Panc1 (cell line): ENCODE results near the gene EXPH5. TPM values are rescaled to one million over a fixed set of nuclear protein-coding genes. Genes with fewer than 3 reads are reported as not detected.

Experiments
- ATAC-seq: fragments of 200-7000 bp; cut with Tn5 transposase; 2 replicates; pipeline ENCODE4 v1.9.1; 2020; ENCODE audit warnings: mild to moderate bottlenecking, moderate library complexity
- BruUV-seq: library from RNA; stranded (reverse); fragments of 400-500 nt; replicated peaks from 2 replicates; lab custom pipeline; 2021; lab: Mats Ljungman, UMichigan
- CTCF ChIA-PET: fragments of 300-600 bp; sonication (Branson Sonifier 250); formaldehyde crosslinking; loops from one replicate; lab custom pipeline; 2022; ENCODE audit warnings: antibody characterized with exemption; lab: Charles Lee
- POLR2A ChIA-PET: fragments of 300-600 bp; sonication (Branson Sonifier 250); formaldehyde crosslinking; loops from one replicate; lab custom pipeline; 2022; ENCODE audit warnings: antibody characterized with exemption; lab: Charles Lee
- DNase-seq: peaks from one replicate; pipeline ENCODE4 v3.0.0-alpha.2; 2010; ENCODE audit warnings: low read depth, low spot score
- H3K27ac ChIP-seq: 2 replicates; pipeline ENCODE4 v1.5.1; 2011; ENCODE audit warnings: mild to moderate bottlenecking, low read length, inconsistent platforms
- H3K27me3 ChIP-seq: fragments of 200-500 bp; sonication (Bioruptor generic); 2 replicates; pipeline ENCODE4 v1.6.0; 2014; ENCODE audit warnings: low read length, inconsistent platforms; ENCODE audit not compliant: control insufficient read depth, insufficient read depth
- H3K36me3 ChIP-seq: fragments of 200-500 bp; sonication (Bioruptor generic); 2 replicates; pipeline ENCODE4 v1.5.1; 2014; ENCODE audit warnings: inconsistent platforms, mild to moderate bottlenecking, low read length, moderate library complexity; ENCODE audit not compliant: control insufficient read depth, insufficient read depth
- H3K4me1 ChIP-seq: 2 replicates; pipeline ENCODE4 v1.5.1; 2011; ENCODE audit warnings: inconsistent platforms, mild to moderate bottlenecking, low read length, moderate library complexity; ENCODE audit not compliant: control insufficient read depth, insufficient read depth
- H3K4me3 ChIP-seq, 2 experiments: 2 replicates each; pipeline ENCODE4 v1.5.1; 2011 to 2012; ENCODE audit warnings: low read depth in 2 of 2, low read length in 2 of 2, mild to moderate bottlenecking in 2 of 2, inconsistent platforms in 1 of 2, moderate library complexity in 1 of 2
- H3K9me3 ChIP-seq: fragments of 200-500 bp; sonication (Bioruptor generic); 2 replicates; pipeline ENCODE4 v1.5.1; 2014; ENCODE audit warnings: low read depth, mild to moderate bottlenecking, inconsistent platforms, low read length, moderate library complexity; ENCODE audit not compliant: control insufficient read depth, insufficient read depth
- CTCF ChIP-seq: fragments of 450-650 bp; IDR thresholded peaks from 2 replicates; pipeline ENCODE4 v1.5.1; 2017; ENCODE audit warnings: mild to moderate bottlenecking
- POLR2AphosphoS5 ChIP-seq: IDR thresholded peaks from 2 replicates; pipeline ENCODE4 v1.6.1; 2012; ENCODE audit warnings: mild to moderate bottlenecking, low read depth, low read length, moderate library complexity
- REST ChIP-seq, 2 experiments: IDR thresholded peaks; 2 replicates each; pipeline ENCODE4 v1.6.1; 2011 to 2012; ENCODE audit warnings: low read depth in 2 of 2, control low read depth in 1 of 2, low read length in 1 of 2, mild to moderate bottlenecking in 1 of 2, moderate library complexity in 1 of 2; ENCODE audit not compliant: insufficient read depth in 1 of 2
- SIN3A ChIP-seq: IDR thresholded peaks from 2 replicates; pipeline ENCODE4 v1.6.1; 2012; ENCODE audit warnings: low read depth, mild to moderate bottlenecking, low read length, moderate library complexity, borderline replicate concordance; ENCODE audit not compliant: insufficient read depth
- TCF7L2 ChIP-seq: IDR thresholded peaks from 2 replicates; pipeline ENCODE4 v1.6.1; 2011; ENCODE audit warnings: mild to moderate bottlenecking, low read depth, low read length, inconsistent platforms
- in situ Hi-C: cut with HindIII; loops from 2 replicates; pipeline ENCODE4 v1.10.0; 2016; ENCODE audit warnings: low sequenced_read_pairs, low pct_unique_long_range_greater_than_20kb
- intact Hi-C: fragments of 100-400 bp; cut with micrococcal nuclease; formaldehyde crosslinking; loops from one replicate; pipeline ENCODE4 v1.10.0; 2022; ENCODE audit not compliant: unreplicated experiment
- total RNA-seq: library from RNA; stranded (reverse); gene quantifications from one replicate; pipeline ENCODE4 v1.2.1, GENCODE V29; 2021; ENCODE audit not compliant: unreplicated experiment

The EXPH5 gene
- total RNA-seq, 1 experiment from 2014 or later, result 0.85 TPM

DNA sequence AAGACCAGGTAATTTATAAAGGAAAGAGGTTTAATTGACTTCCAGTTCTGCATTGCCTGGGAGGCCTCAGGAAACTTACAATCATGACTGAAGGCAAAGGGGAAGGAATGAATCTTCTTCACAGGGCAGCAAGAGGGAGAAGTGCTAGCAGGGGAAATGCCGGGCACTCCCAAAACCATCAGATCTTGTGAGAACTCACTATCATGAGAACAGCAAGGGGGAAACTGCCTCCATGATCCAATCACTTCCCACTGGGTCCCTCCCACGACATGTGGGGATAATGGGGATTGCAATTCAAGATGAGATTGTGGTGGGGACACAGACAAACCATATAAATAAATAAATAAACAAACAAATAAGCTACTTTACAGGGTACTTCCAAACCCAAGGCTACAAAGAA, 28.8 kb upstream of the EXPH5 start:
- no peak overlapping the region for H3K4me3 ChIP-seq
- ATAC-seq (no peak), DNase-seq (no peak)
- no TSS peak for BruUV-seq
- CTCF ChIA-PET, result no interaction called here
- no peaks in the 10 kb centered on the region for H3K4me1 ChIP-seq
- no peaks in the 10 kb centered on the region for H3K36me3 ChIP-seq
- no peaks in the 10 kb centered on the region for H3K9me3 ChIP-seq
- in situ Hi-C loops, result no loop called here
- POLR2A ChIA-PET, result no interaction called here
- no peak overlapping the region for H3K27ac ChIP-seq
- TF ChIP-seq SIN3A, result no peak
- TF ChIP-seq CTCF, result no peak
- TF ChIP-seq TCF7L2, result no peak
- TF ChIP-seq POLR2AphosphoS5, result no peak
- TF ChIP-seq REST (IDR thresholded peaks at IDR 0.05; ENCODE audit: insufficient read depth in 1 of 2, low read depth in 2 of 2, low read length in 1 of 2), result no peak
- intact Hi-C loops, result no loop called here
- peaks cover 3% of the 10 kb centered on the region; the same call in 1 of the 2 replicates for H3K27me3 ChIP-seq

GRCh38 chr11:108620958-108621772, 27.6 kb upstream of the EXPH5 start:
- TF ChIP-seq SIN3A (no peak), TCF7L2 (no peak), POLR2AphosphoS5 (no peak), REST (IDR thresholded peaks at IDR 0.05; ENCODE audit: insufficient read depth in 1 of 2, low read depth in 2 of 2, low read length in 1 of 2) (no peak), CTCF (no peak)
- no peaks in the 10 kb centered on the region for H3K9me3 ChIP-seq
- 0 out of 2 replicates have a peak, but pooled peaks have one; percentile 37 for ATAC-seq
- no peak overlapping the region for H3K27ac ChIP-seq
- no TSS peak for BruUV-seq
- H3K4me1 ChIP-seq, result no peaks in the 10 kb centered on the region
- POLR2A ChIA-PET, result no interaction called here
- H3K4me3 ChIP-seq, result no peak overlapping the region
- H3K36me3 ChIP-seq, result no peaks in the 10 kb centered on the region
- peak; percentile 33 for DNase-seq
- in situ Hi-C loops (no loop called here), intact Hi-C loops (no loop called here)
- CTCF ChIA-PET, result no interaction called here
- peaks cover 3% of the 10 kb centered on the region; the same call in 1 of the 2 replicates for H3K27me3 ChIP-seq
